ENCODE results near the gene CAPN11. TPM values are rescaled to one million over a fixed set of nuclear protein-coding genes. Genes with fewer than 3 reads are reported as not detected.
"Not testable (repeated sequence)": the region's sequence is repeated elsewhere in the genome, so short reads cannot be mapped to it uniquely, and the experiment has no call there.

Gene CAPN11
- total and polyA plus RNA-seq, 2 donors (not counting 3 experiments of a cell fraction or from before 2014, with no cell fraction given), result 1.4 to 1.7 TPM

DNA sequence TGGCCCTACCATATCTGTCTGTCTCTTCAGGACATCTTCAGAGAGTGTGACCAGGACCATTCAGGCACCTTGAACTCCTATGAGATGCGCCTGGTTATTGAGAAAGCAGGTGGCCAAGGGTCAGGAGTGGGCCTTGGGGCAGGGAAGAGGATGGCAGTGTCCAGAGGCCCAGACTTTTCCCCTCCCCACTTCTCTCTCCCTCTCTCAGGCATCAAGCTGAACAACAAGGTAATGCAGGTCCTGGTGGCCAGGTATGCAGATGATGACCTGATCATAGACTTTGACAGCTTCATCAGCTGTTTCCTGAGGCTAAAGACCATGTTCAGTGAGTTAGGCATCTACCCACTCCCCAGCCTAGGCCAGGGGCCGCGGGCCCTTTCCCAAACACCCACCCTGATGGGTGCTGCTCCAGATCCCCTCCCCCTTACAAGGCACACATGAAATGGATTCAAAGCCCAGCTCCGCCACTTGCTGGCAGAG is 24.3 kb downstream of the CAPN11 start:
- no peak overlapping the region for H3K4me2 ChIP-seq (ENCODE audit: insufficient read depth, low read length)
- H3K9me3 ChIP-seq (replicated peaks; ENCODE audit: control insufficient read depth, insufficient read depth, low read length), result no peaks in the 10 kb centered on the region
- ChIA-PET POLR2A (no interaction called here), CTCF (interaction anchor here (1.6 kb wide), 1 partner anchor 10 kb away, joined by 5 read pairs; no protein-coding TSS in a partner anchor)
- no peaks in the 10 kb centered on the region for H3K27me3 ChIP-seq (ENCODE audit: control insufficient read depth in 2 of 2, insufficient read depth in 2 of 2, low read length in 2 of 2)
- H3K9ac ChIP-seq (replicated peaks; ENCODE audit: extremely low read depth, insufficient read depth, low read length), result no peak overlapping the region
- H3K27ac ChIP-seq (ENCODE audit: insufficient read depth, low read depth, low read length), result no peak overlapping the region
- dilution Hi-C loops (cut with MboI; ENCODE audit: extremely low pct_ligation_motif_present, low sequenced_read_pairs) (no loop called here), intact Hi-C loops (cut with micrococcal nuclease) (no loop called here)
- peaks cover 40% of the 10 kb centered on the region for H3K4me1 ChIP-seq (ENCODE audit: control insufficient read depth, extremely low read depth, insufficient read depth, low read length)
- BruUV-seq (replicated peaks), result no TSS peak
- H3K9me1 ChIP-seq (replicated peaks; ENCODE audit: control insufficient read depth, extremely low read depth, insufficient read depth, low read length), result no peaks in the 10 kb centered on the region
- no peak for FAIRE-seq
- no peak overlapping the region for H3K4me3 ChIP-seq (replicated peaks in 1 of 3; ENCODE audit: insufficient read depth in 1 of 3, low read depth in 1 of 3, low read length in 3 of 3)
- TF ChIP-seq EZH2 (IDR thresholded peaks at IDR 0.05; ENCODE audit: borderline replicate concordance, low read depth, low read length, severe bottlenecking), result no peak
- H2AFZ ChIP-seq (ENCODE audit: low read depth, low read length), result no peak overlapping the region
- no peaks in the 10 kb centered on the region for H4K20me1 ChIP-seq (replicated peaks; ENCODE audit: control insufficient read depth, extremely low read depth, insufficient read depth, low read length)
- H3K79me2 ChIP-seq (ENCODE audit: control insufficient read depth, insufficient read depth, low read length), result no peaks in the 10 kb centered on the region
- no peaks in the 10 kb centered on the region for H3K36me3 ChIP-seq (ENCODE audit: control insufficient read depth in 2 of 2, extremely low read depth in 1 of 2, insufficient read depth in 2 of 2, low read length in 2 of 2)
- no peak for DNase-seq (ENCODE audit: low read depth, low spot score)

DNA sequence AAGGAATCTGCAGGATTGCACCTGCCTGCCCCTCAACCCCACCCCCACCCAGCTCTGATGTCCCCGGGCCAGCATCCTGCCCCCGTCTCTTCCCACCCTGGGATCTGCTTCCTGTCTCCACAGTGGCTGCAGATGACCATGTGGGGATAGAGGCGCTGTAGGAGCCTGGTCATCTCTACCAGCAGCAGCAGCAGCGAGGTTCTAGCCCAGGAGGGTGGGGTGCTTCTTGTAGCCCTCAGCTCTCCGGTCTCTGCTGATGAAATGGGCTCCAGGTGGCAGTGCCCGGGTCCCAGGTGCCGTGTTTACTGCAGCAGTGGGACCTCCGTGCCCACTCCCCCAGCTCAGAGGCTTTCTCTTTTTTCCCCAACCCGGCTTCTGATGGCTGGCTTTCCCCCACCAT is 25.2 kb downstream of the CAPN11 start:
- peaks cover 34% of the 10 kb centered on the region for H3K4me1 ChIP-seq (ENCODE audit: control insufficient read depth, extremely low read depth, insufficient read depth, low read length)
- DNase-seq (ENCODE audit: low read depth, low spot score), result no peak
- H3K4me3 ChIP-seq (replicated peaks in 1 of 3; ENCODE audit: insufficient read depth in 1 of 3, low read depth in 1 of 3, low read length in 3 of 3), result no peak overlapping the region
- no peak overlapping the region for H2AFZ ChIP-seq (ENCODE audit: low read depth, low read length)
- H3K27ac ChIP-seq (ENCODE audit: insufficient read depth, low read depth, low read length), result no peak overlapping the region
- no peaks in the 10 kb centered on the region for H4K20me1 ChIP-seq (replicated peaks; ENCODE audit: control insufficient read depth, extremely low read depth, insufficient read depth, low read length)
- H3K9me1 ChIP-seq (replicated peaks; ENCODE audit: control insufficient read depth, extremely low read depth, insufficient read depth, low read length), result no peaks in the 10 kb centered on the region
- dilution Hi-C loops (cut with MboI; ENCODE audit: extremely low pct_ligation_motif_present, low sequenced_read_pairs), result no loop called here
- H3K4me2 ChIP-seq (ENCODE audit: insufficient read depth, low read length), result no peak overlapping the region
- no peak overlapping the region for H3K9ac ChIP-seq (replicated peaks; ENCODE audit: extremely low read depth, insufficient read depth, low read length)
- H3K36me3 ChIP-seq (ENCODE audit: control insufficient read depth in 2 of 2, extremely low read depth in 1 of 2, insufficient read depth in 2 of 2, low read length in 2 of 2), result no peaks in the 10 kb centered on the region
- no peaks in the 10 kb centered on the region for H3K9me3 ChIP-seq (replicated peaks; ENCODE audit: control insufficient read depth, insufficient read depth, low read length)
- H3K79me2 ChIP-seq (ENCODE audit: control insufficient read depth, insufficient read depth, low read length), result no peaks in the 10 kb centered on the region
- no TSS peak for BruUV-seq (replicated peaks)
- H3K27me3 ChIP-seq (ENCODE audit: control insufficient read depth in 2 of 2, insufficient read depth in 2 of 2, low read length in 2 of 2), result no peaks in the 10 kb centered on the region
- intact Hi-C loops (cut with micrococcal nuclease), result no loop called here
- CTCF ChIA-PET, result interaction anchor here (1.6 kb wide), 1 partner anchor 9 kb away, joined by 5 read pairs; no protein-coding TSS in a partner anchor
- TF ChIP-seq, protein P1, sequence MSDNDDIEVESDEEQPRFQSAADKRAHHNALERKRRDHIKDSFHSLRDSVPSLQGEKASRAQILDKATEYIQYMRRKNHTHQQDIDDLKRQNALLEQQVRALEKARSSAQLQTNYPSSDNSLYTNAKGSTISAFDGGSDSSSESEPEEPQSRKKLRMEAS (IDR thresholded peaks at IDR 0.05; ENCODE audit: insufficient read depth, insufficient read length), result no peak
- TF ChIP-seq POLR2AphosphoS5 (IDR thresholded peaks at IDR 0.05; ENCODE audit: insufficient read depth, low read depth, low read length) (no peak), POLR2A (IDR thresholded peaks at IDR 0.05; ENCODE audit: low read depth, low read length) (no peak), FOS (IDR thresholded peaks at IDR 0.05; ENCODE audit: borderline replicate concordance, insufficient read depth, low read length) (no peak), MYC (IDR thresholded peaks at IDR 0.05; ENCODE audit: low read depth, low read length) (no peak), JUN (IDR thresholded peaks at IDR 0.05; ENCODE audit: borderline replicate concordance, insufficient read depth, insufficient read length, low read depth) (no peak), GATA2 (IDR thresholded peaks at IDR 0.05; ENCODE audit: insufficient read depth, insufficient read length, low read depth, low read length) (no peak), EZH2 (IDR thresholded peaks at IDR 0.05; ENCODE audit: borderline replicate concordance, low read depth, low read length, severe bottlenecking) (no peak)
- TF ChIP-seq, protein P2, sequence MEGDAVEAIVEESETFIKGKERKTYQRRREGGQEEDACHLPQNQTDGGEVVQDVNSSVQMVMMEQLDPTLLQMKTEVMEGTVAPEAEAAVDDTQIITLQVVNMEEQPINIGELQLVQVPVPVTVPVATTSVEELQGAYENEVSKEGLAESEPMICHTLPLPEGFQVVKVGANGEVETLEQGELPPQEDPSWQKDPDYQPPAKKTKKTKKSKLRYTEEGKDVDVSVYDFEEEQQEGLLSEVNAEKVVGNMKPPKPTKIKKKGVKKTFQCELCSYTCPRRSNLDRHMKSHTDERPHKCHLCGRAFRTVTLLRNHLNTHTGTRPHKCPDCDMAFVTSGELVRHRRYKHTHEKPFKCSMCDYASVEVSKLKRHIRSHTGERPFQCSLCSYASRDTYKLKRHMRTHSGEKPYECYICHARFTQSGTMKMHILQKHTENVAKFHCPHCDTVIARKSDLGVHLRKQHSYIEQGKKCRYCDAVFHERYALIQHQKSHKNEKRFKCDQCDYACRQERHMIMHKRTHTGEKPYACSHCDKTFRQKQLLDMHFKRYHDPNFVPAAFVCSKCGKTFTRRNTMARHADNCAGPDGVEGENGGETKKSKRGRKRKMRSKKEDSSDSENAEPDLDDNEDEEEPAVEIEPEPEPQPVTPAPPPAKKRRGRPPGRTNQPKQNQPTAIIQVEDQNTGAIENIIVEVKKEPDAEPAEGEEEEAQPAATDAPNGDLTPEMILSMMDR (IDR thresholded peaks at IDR 0.05; ENCODE audit: extremely low read depth in 1 of 2, insufficient read depth in 1 of 2, low read depth in 1 of 2, low read length in 2 of 2), result no peak
- POLR2A ChIA-PET, result no interaction called here
- FAIRE-seq, result no peak

DNA sequence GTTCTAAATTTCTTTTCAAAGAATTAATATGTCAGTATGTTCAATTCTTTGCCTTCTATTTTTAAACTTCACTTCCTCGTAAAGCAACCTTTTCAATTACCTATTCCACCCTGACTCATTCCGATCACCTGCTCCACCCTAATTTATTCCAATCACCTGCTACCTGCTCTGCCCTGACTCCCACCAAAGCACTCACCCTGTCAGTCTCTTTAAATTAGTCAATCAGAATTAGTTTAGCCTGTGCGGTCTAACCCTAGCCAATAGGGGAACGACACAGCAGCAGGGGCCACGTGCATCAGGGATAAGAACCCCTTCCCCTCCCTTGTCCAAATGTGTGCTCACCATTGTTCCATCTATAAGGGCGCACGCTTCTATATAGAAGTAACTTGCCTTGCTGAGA is 26.7 kb downstream of the CAPN11 start:
- DNase-seq (ENCODE audit: low read depth, low spot score); H3K27me3 ChIP-seq (ENCODE audit: control insufficient read depth in 2 of 2, insufficient read depth in 2 of 2, low read length in 2 of 2); H2AFZ ChIP-seq (ENCODE audit: low read depth, low read length); H3K4me2 ChIP-seq (ENCODE audit: insufficient read depth, low read length); BruUV-seq (replicated peaks); H3K36me3 ChIP-seq (ENCODE audit: control insufficient read depth in 2 of 2, extremely low read depth in 1 of 2, insufficient read depth in 2 of 2, low read length in 2 of 2); H4K20me1 ChIP-seq (replicated peaks; ENCODE audit: control insufficient read depth, extremely low read depth, insufficient read depth, low read length); FAIRE-seq; intact Hi-C loops (cut with micrococcal nuclease); H3K79me2 ChIP-seq (ENCODE audit: control insufficient read depth, insufficient read depth, low read length); dilution Hi-C loops (cut with MboI; ENCODE audit: extremely low pct_ligation_motif_present, low sequenced_read_pairs); H3K4me3 ChIP-seq (replicated peaks in 1 of 3; ENCODE audit: insufficient read depth in 1 of 3, low read depth in 1 of 3, low read length in 3 of 3); H3K9me3 ChIP-seq (replicated peaks; ENCODE audit: control insufficient read depth, insufficient read depth, low read length); H3K27ac ChIP-seq (ENCODE audit: insufficient read depth, low read depth, low read length); H3K9ac ChIP-seq (replicated peaks; ENCODE audit: extremely low read depth, insufficient read depth, low read length); H3K9me1 ChIP-seq (replicated peaks; ENCODE audit: control insufficient read depth, extremely low read depth, insufficient read depth, low read length); POLR2A ChIA-PET: not testable (repeated sequence)
- CTCF ChIA-PET, result interaction anchor here (1.3 to 3.9 kb wide), 3 partner anchors 13 to 50 kb away, joined by 3 to 28 read pairs (median 8); partner anchors contain the start of gene SLC29A1
- peaks cover 18% of the 10 kb centered on the region for H3K4me1 ChIP-seq (ENCODE audit: control insufficient read depth, extremely low read depth, insufficient read depth, low read length)

All from endothelial cell of umbilical vein (primary cell).